OCI-LY1 (cell line): ENCODE results near the gene SEMA3D.

Source experiments
- H2AFZ ChIP-seq: fragments of 200-600 bp; sonication (generic), shearing (Covaris generic); 2 replicates; pipeline ENCODE4 v1.6.0; 2014; ENCODE audit warnings: antibody characterized with exemption, mild to moderate bottlenecking, low read length
- H3F3A ChIP-seq: fragments of 200-600 bp; sonication (generic), shearing (Covaris generic); 2 replicates; pipeline ENCODE4 v1.6.0; 2014; ENCODE audit warnings: mild to moderate bottlenecking, antibody characterized with exemption, low read length, moderate library complexity; ENCODE audit not compliant: insufficient read depth
- H3K27ac ChIP-seq: fragments of 200-600 bp; sonication (generic); 2 replicates; pipeline ENCODE4 v1.5.1; 2014; ENCODE audit warnings: low read length, mixed run types, mild to moderate bottlenecking, low read depth; ENCODE audit not compliant: poor library complexity, severe bottlenecking
- H3K27me3 ChIP-seq: fragments of 200-600 bp; sonication (generic); 2 replicates; pipeline ENCODE4 v1.6.0; 2014; ENCODE audit warnings: antibody characterized with exemption, mild to moderate bottlenecking, low read length, moderate library complexity; ENCODE audit not compliant: insufficient read depth
- H3K36me3 ChIP-seq: fragments of 200-600 bp; sonication (generic); 2 replicates; pipeline ENCODE4 v1.6.1; 2014; ENCODE audit warnings: mild to moderate bottlenecking, antibody characterized with exemption, low read length, moderate library complexity, mixed read lengths; ENCODE audit not compliant: insufficient read depth
- H3K4me1 ChIP-seq: fragments of 200-600 bp; sonication (generic); 2 replicates; pipeline ENCODE4 v1.5.1; 2014; ENCODE audit warnings: mild to moderate bottlenecking, low read length, moderate library complexity; ENCODE audit not compliant: insufficient read depth, severe bottlenecking
- H3K4me2 ChIP-seq: fragments of 200-600 bp; sonication (generic), shearing (Covaris generic); 2 replicates; pipeline ENCODE4 v1.6.1; 2014; ENCODE audit warnings: low read length
- H3K4me3 ChIP-seq: fragments of 200-600 bp; sonication (generic); 2 replicates; pipeline ENCODE4 v1.5.1; 2014; ENCODE audit warnings: low read length, low read depth, mild to moderate bottlenecking, mixed read lengths; ENCODE audit not compliant: poor library complexity, severe bottlenecking
- H3K79me2 ChIP-seq: fragments of 200-600 bp; shearing (Covaris generic); 2 replicates; pipeline ENCODE4 v1.6.1; 2016; ENCODE audit warnings: mixed run types, low read length, mixed read lengths; ENCODE audit not compliant: insufficient read depth
- H3K9ac ChIP-seq: fragments of 200-600 bp; sonication (generic), shearing (Covaris generic); 2 replicates; pipeline ENCODE4 v1.6.1; 2014; ENCODE audit warnings: mild to moderate bottlenecking, low read length, mixed read lengths
- H3K9me2 ChIP-seq: fragments of 200-600 bp; sonication (generic), shearing (Covaris generic); 2 replicates; pipeline ENCODE4 v1.6.1; 2014; ENCODE audit warnings: low read depth, mild to moderate bottlenecking, low read length, mixed read lengths
- H3K9me3 ChIP-seq: fragments of 200-600 bp; shearing (Covaris generic); 2 replicates; pipeline ENCODE4 v1.6.1; 2014; ENCODE audit warnings: low read length, mixed read lengths
- H4K20me1 ChIP-seq: fragments of 200-600 bp; sonication (generic), shearing (Covaris generic); 2 replicates; pipeline ENCODE4 v1.6.0; 2016; ENCODE audit warnings: mild to moderate bottlenecking, low read length; ENCODE audit not compliant: insufficient read depth
- CTCF ChIP-seq: fragments of 200-600 bp; sonication (generic), shearing (Covaris generic); IDR thresholded peaks from 2 replicates; pipeline ENCODE4 v1.5.1; 2017; ENCODE audit warnings: mild to moderate bottlenecking, antibody characterized with exemption, low read length, moderate library complexity, mixed read lengths
- EZH2 ChIP-seq: fragments of 200-600 bp; sonication (generic), shearing (Covaris generic); IDR thresholded peaks from 2 replicates; pipeline ENCODE4 v1.8.0; 2017; ENCODE audit warnings: borderline replicate concordance, mixed run types, mild to moderate bottlenecking, antibody characterized with exemption, low read length, moderate library complexity, mixed read lengths

The SEMA3D gene

GRCh38 chr7:85094046-85094725 is 92.7 kb downstream of the SEMA3D start:
- TF ChIP-seq EZH2 (no peak), CTCF (no peak)
- Histone ChIP-seq H3K9ac (no peak overlapping the region), H3K27ac (no peak overlapping the region), H3K4me1 (no peaks in the 10 kb centered on the region), H4K20me1 (no peaks in the 10 kb centered on the region), H3K36me3 (no peaks in the 10 kb centered on the region), H3K27me3 (no peaks in the 10 kb centered on the region), H3K4me3 (no peak overlapping the region), H3K9me3 (no peaks in the 10 kb centered on the region), H3K4me2 (no peak overlapping the region), H2AFZ (no peak overlapping the region), H3K9me2 (no peaks in the 10 kb centered on the region), H3F3A (no peaks in the 10 kb centered on the region), H3K79me2 (no peaks in the 10 kb centered on the region)

- no peaks in the 10 kb centered on the region for H3K9me3 ChIP-seq
- no peaks in the 10 kb centered on the region for H4K20me1 ChIP-seq
- no peak overlapping the region for H3K9ac ChIP-seq
- H3K79me2 ChIP-seq, result no peaks in the 10 kb centered on the region
- no peak for TF ChIP-seq CTCF
- TF ChIP-seq EZH2, result no peak
- no peaks in the 10 kb centered on the region for H3K9me2 ChIP-seq
- H2AFZ ChIP-seq, result no peak overlapping the region
- H3K27me3 ChIP-seq, result no peaks in the 10 kb centered on the region
- no peak overlapping the region for H3K4me3 ChIP-seq
- no peaks in the 10 kb centered on the region for H3K36me3 ChIP-seq
- H3K27ac ChIP-seq, result no peak overlapping the region
- no peak overlapping the region for H3K4me2 ChIP-seq
- H3K4me1 ChIP-seq, result no peaks in the 10 kb centered on the region
- H3F3A ChIP-seq, result no peaks in the 10 kb centered on the region
Measured at GRCh38 chr7:85091565-85091928, 95.3 kb downstream of the SEMA3D start.

- H2AFZ ChIP-seq, result no peak overlapping the region
- no peaks in the 10 kb centered on the region for H3K79me2 ChIP-seq
- no peaks in the 10 kb centered on the region for H3K4me1 ChIP-seq
- no peaks in the 10 kb centered on the region for H3K36me3 ChIP-seq
- H3F3A ChIP-seq, result no peaks in the 10 kb centered on the region
- no peaks in the 10 kb centered on the region for H4K20me1 ChIP-seq
- H3K27ac ChIP-seq, result no peak overlapping the region
- TF ChIP-seq CTCF (no peak), EZH2 (no peak)
- no peak overlapping the region for H3K4me2 ChIP-seq
- H3K9me2 ChIP-seq, result no peaks in the 10 kb centered on the region
- H3K9ac ChIP-seq, result no peak overlapping the region
- no peaks in the 10 kb centered on the region for H3K27me3 ChIP-seq
- no peak overlapping the region for H3K4me3 ChIP-seq
- H3K9me3 ChIP-seq, result no peaks in the 10 kb centered on the region
Measured at GRCh38 chr7:85090919-85091564, 95.8 kb downstream of the SEMA3D start.
